SK-N-SH (cell line): ENCODE measurements around the gene MARK3. TPM values are rescaled to one million over a fixed set of nuclear protein-coding genes. Genes with fewer than 3 reads are reported as not detected.

Experiments
- CTCF ChIA-PET: fragments of 300-600, 350-600 bp; formaldehyde crosslinking; extraction: SDS; loops from one replicate; lab custom pipeline; 2021; lab: Yijun Ruan, JAX
- POLR2A ChIA-PET: fragments of 350-600 bp; sonication (Branson Sonifier 250); formaldehyde crosslinking; extraction: SDS; loops from one replicate; lab custom pipeline; 2020; ENCODE audit warnings: antibody characterized with exemption, inconsistent platforms; lab: Yijun Ruan, JAX
- DNase-seq: peaks from one replicate; pipeline ENCODE4 v3.0.0; 2012
- H2AFZ ChIP-seq: fragments of 200-600 bp; sonication (generic); 2 replicates; pipeline ENCODE4 v1.8.1; 2016; ENCODE audit warnings: antibody characterized with exemption, mild to moderate bottlenecking, low read depth
- H3F3A ChIP-seq: fragments of 200-600 bp; sonication (generic); replicated peaks from 2 replicates; pipeline ENCODE3; 2016; ENCODE audit warnings: antibody characterized with exemption, mild to moderate bottlenecking; ENCODE audit not compliant: insufficient read depth
- H3K27ac ChIP-seq, 2 experiments: fragments of 200-500 bp in 1 of 2; fragments of 200-600 bp in 1 of 2; sonication (Bioruptor generic) in 1 of 2; sonication (generic), shearing (Covaris generic) in 1 of 2; 2 replicates each; pipeline versions ENCODE4 v1.5.1 to v1.6.1; 2014 to 2016; ENCODE audit warnings: low read depth in 2 of 2, inconsistent platforms in 1 of 2, low read length in 1 of 2, mild to moderate bottlenecking in 1 of 2, mixed read lengths in 1 of 2
- H3K27me3 ChIP-seq: fragments of 200-600 bp; sonication (generic), shearing (Covaris generic); 2 replicates; pipeline ENCODE4 v1.6.1; 2016; ENCODE audit warnings: mixed run types; ENCODE audit not compliant: insufficient read depth
- H3K36me3 ChIP-seq, 2 experiments: fragments of 200-500 bp in 1 of 2; fragments of 200-600 bp in 1 of 2; sonication (Bioruptor generic) in 1 of 2; sonication (generic) in 1 of 2; replicated peaks in 1 of 2; 2 replicates each; pipeline versions ENCODE3 to v1.5.1; 2014 to 2016; ENCODE audit warnings: low read length in 1 of 2, mild to moderate bottlenecking in 1 of 2; ENCODE audit not compliant: insufficient read depth in 2 of 2, control insufficient read depth in 1 of 2
- H3K4me1 ChIP-seq, 2 experiments: fragments of 200-500 bp in 1 of 2; fragments of 200-600 bp in 1 of 2; sonication (Bioruptor generic) in 1 of 2; sonication (generic), shearing (Covaris generic) in 1 of 2; 2 replicates each; pipeline versions ENCODE4 v1.5.1 to v1.6.1; 2014 to 2016; ENCODE audit warnings: low read depth in 1 of 2, low read length in 1 of 2, mixed run types in 1 of 2; ENCODE audit not compliant: insufficient read depth in 2 of 2, control insufficient read depth in 1 of 2
- H3K4me2 ChIP-seq: fragments of 200-600 bp; sonication (generic), shearing (Covaris generic); 2 replicates; pipeline ENCODE4 v1.6.1; 2017; ENCODE audit warnings: mixed run types
- H3K4me3 ChIP-seq, 2 experiments: fragments of 200-500 bp in 1 of 2; fragments of 200-600 bp in 1 of 2; sonication (Bioruptor generic) in 1 of 2; sonication (generic), shearing (Covaris generic) in 1 of 2; 2 replicates each; pipeline versions ENCODE4 v1.5.1 to v1.8.1; 2014 to 2016; ENCODE audit warnings: low read depth in 2 of 2, inconsistent platforms in 1 of 2, low read length in 1 of 2, mild to moderate bottlenecking in 1 of 2, mixed read lengths in 1 of 2, moderate library complexity in 1 of 2
- H3K79me2 ChIP-seq: fragments of 200-600 bp; sonication (generic); 2 replicates; pipeline ENCODE4 v1.8.1; 2017; ENCODE audit warnings: mild to moderate bottlenecking; ENCODE audit not compliant: insufficient read depth
- H3K9ac ChIP-seq: fragments of 200-600 bp; sonication (generic); 2 replicates; pipeline ENCODE4 v1.6.1; 2017; ENCODE audit warnings: mixed run types
- H3K9me2 ChIP-seq: fragments of 200-600 bp; sonication (generic); 2 replicates; pipeline ENCODE4 v1.6.1; 2017; ENCODE audit warnings: mixed run types
- H3K9me3 ChIP-seq: fragments of 200-600 bp; sonication (generic); 2 replicates; pipeline ENCODE4 v1.6.1; 2017; ENCODE audit warnings: mixed run types, mild to moderate bottlenecking, moderate library complexity
- H4K20me1 ChIP-seq: fragments of 200-600 bp; sonication (generic); 2 replicates; pipeline ENCODE4 v1.6.1; 2017; ENCODE audit warnings: mild to moderate bottlenecking, mixed run types; ENCODE audit not compliant: insufficient read depth
- CHD2 ChIP-seq: fragments of 150-350 bp; IDR thresholded peaks from 2 replicates; pipeline ENCODE4 v1.6.1; 2018; ENCODE audit warnings: low read length; ENCODE audit not compliant: partially characterized antibody
- EZH2phosphoT487 ChIP-seq: fragments of 200-600 bp; sonication (generic); IDR thresholded peaks from 2 replicates; pipeline ENCODE4 v1.6.1; 2017; ENCODE audit warnings: low read depth, mixed run types, mild to moderate bottlenecking, antibody characterized with exemption, moderate library complexity, borderline replicate concordance
- GABPA ChIP-seq: IDR thresholded peaks from 2 replicates; pipeline ENCODE4 v1.4.0; 2012; ENCODE audit warnings: low read depth, mild to moderate bottlenecking
- JUND ChIP-seq: IDR thresholded peaks from 2 replicates; pipeline ENCODE4 v1.4.0; 2012
- MXI1 ChIP-seq: IDR thresholded peaks from 2 replicates; pipeline ENCODE4 v1.6.1; 2012; ENCODE audit warnings: mild to moderate bottlenecking, low read depth, low read length, improper control_type of control experiment
- POLR2AphosphoS5 ChIP-seq: IDR thresholded peaks from 2 replicates; pipeline ENCODE4 v1.6.1; 2012; ENCODE audit warnings: low read depth, low read length
- RCOR1 ChIP-seq: fragments of 150-350 bp; IDR thresholded peaks from 2 replicates; pipeline ENCODE4 v1.6.1; 2017; ENCODE audit warnings: antibody characterized with exemption, low read length
- RXRA ChIP-seq: IDR thresholded peaks from 2 replicates; pipeline ENCODE4 v1.4.0; 2012; ENCODE audit warnings: low read depth, mild to moderate bottlenecking, borderline replicate concordance
- SMC3 ChIP-seq: IDR thresholded peaks from 2 replicates; pipeline ENCODE4 v1.6.1; 2012; ENCODE audit warnings: low read depth, low read length, improper control_type of control experiment
- USF1 ChIP-seq: IDR thresholded peaks from 2 replicates; pipeline ENCODE4 v1.4.0; 2012; ENCODE audit warnings: low read depth, borderline replicate concordance
- YY1 ChIP-seq: IDR thresholded peaks from 2 replicates; pipeline ENCODE4 v1.4.0; 2012; ENCODE audit warnings: low read depth, mild to moderate bottlenecking
- ZBTB33 ChIP-seq: IDR thresholded peaks from 2 replicates; pipeline ENCODE4 v1.4.0; 2012; ENCODE audit warnings: low read depth, borderline replicate concordance
- WGBS: methylation state at CpG from one replicate; pipeline ENCODE4 v1.1.6; 2017; ENCODE audit warnings: low lambda C conversion rate; 5-methylcytosine and 5-hydroxymethylcytosine counted together
- polyA plus RNA-seq, 3 experiments: library from polyadenylated mRNA; depleted of rRNA; stranded (reverse); fragments of >200 nt; gene quantifications; 2 replicates each; pipeline ENCODE4 v1.2.3, GENCODE V29; 2012

Gene MARK3
- polyA plus RNA-seq, 1 of the 3 experiments (the other 2 are of a cell fraction), result 73.4 TPM

- Histone ChIP-seq H4K20me1 (peaks cover 9% of the 10 kb centered on the region; the same call in 1 of the 2 replicates), H3K36me3 (peaks cover 0 to 11% of the 10 kb centered on the region in 2 experiments), H3K4me1 (peaks cover 9 to 30% of the 10 kb centered on the region in 2 experiments; a peak in 1 of 4 replicates), H3K4me3 (no peak overlapping the region), H2AFZ (no peak overlapping the region), H3K79me2 (peaks cover 36% of the 10 kb centered on the region), H3F3A (peaks cover 3% of the 10 kb centered on the region), H3K4me2 (peak overlapping the region; percentile 99; the same call in 1 of the 2 replicates), H3K9ac (no peak overlapping the region)
- POLR2A ChIA-PET, result no interaction called here
- WGBS, result 87% methylated on average over 10 of the region's 14 CpGs
- CTCF ChIA-PET, result interaction anchor here (2.4 to 8.5 kb wide), 3 partner anchors 9 to 27 kb away, joined by 10 to 52 read pairs (median 14); no protein-coding TSS in a partner anchor
- DNase-seq, result no peak
- TF ChIP-seq JUND, result no peak
- no peak for TF ChIP-seq EZH2phosphoT487
- TF ChIP-seq, all 33 proteins: peak for 0
- Histone ChIP-seq H3K9me3 (no peaks in the 10 kb centered on the region), H3K27ac (no peak overlapping the region; a peak in 1 of 4 replicates), H3K9me2 (no peaks in the 10 kb centered on the region), H3K27me3 (peaks cover 7% of the 10 kb centered on the region)
These were observed 142.4 kb downstream of the MARK3 start for GRCh38 chr14:103527408-103528145.

- CTCF ChIA-PET, result interaction anchor here (2.4 to 8.5 kb wide), 3 partner anchors 10 to 28 kb away, joined by 10 to 52 read pairs (median 14); no protein-coding TSS in a partner anchor
These were observed 143.0 kb downstream of the MARK3 start for GRCh38 chr14:103528146-103528586.

GRCh38 chr14:103528587-103529382 lies 143.6 kb downstream of the MARK3 start, which contains the start of gene TRMT61A:
TRMT61A (plus strand) TSS chr14:103529196; CDS start chr14:103529979, 783 bp downstream.
- Histone ChIP-seq H3K27me3 (no peaks in the 10 kb centered on the region), H3K9me3 (no peaks in the 10 kb centered on the region), H3K9ac (peak within 1 kb of the TSS; percentile 89), H2AFZ (peak within 1 kb of the TSS; percentile 81), H3F3A (peaks cover 3% of the 10 kb centered on the region), H4K20me1 (peaks cover 9% of the 10 kb centered on the region; the same call in 1 of the 2 replicates), H3K4me2 (peak within 1 kb of the TSS; percentile 99), H3K36me3 (peaks cover 0 to 22% of the 10 kb centered on the region in 2 experiments), H3K4me3 (peak within 1 kb of the TSS; percentile 94 to 99), H3K9me2 (no peaks in the 10 kb centered on the region), H3K4me1 (peaks cover 9 to 25% of the 10 kb centered on the region in 2 experiments; a peak in 1 of 4 replicates), H3K27ac (peak within 1 kb of the TSS; percentile 67 to 80), H3K79me2 (peaks cover 36% of the 10 kb centered on the region)
- ChIA-PET POLR2A (interaction anchor here (0.6 to 1.6 kb wide), 2 partner anchors 15 to 28 kb away, joined by 3 to 6 read pairs; no protein-coding TSS in a partner anchor), CTCF (interaction anchor here (0.7 to 8.5 kb wide), 6 partner anchors 10 to 28 kb away, joined by 3 to 52 read pairs (median 6); no protein-coding TSS in a partner anchor)
- WGBS, result 7% methylated on average over 36 of the region's 70 CpGs
- DNase-seq, result peak; percentile 99
- peak; percentile 40 for TF ChIP-seq CHD2
- no peak for TF ChIP-seq YY1
- no peak for TF ChIP-seq ZBTB33
- TF ChIP-seq USF1, result peak; percentile 66; the same call in 1 of the 2 replicates
- no peak for TF ChIP-seq RXRA
- peak; percentile 99 for TF ChIP-seq MXI1
- TF ChIP-seq SMC3, result no peak
- TF ChIP-seq GABPA, result peak; percentile 66
- TF ChIP-seq RCOR1, result no peak
- TF ChIP-seq EZH2phosphoT487, result no peak

More at GRCh38 chr14:103528146-103528586, 143.0 kb downstream of the MARK3 start:
- DNase-seq, result no peak
- peak overlapping the region; percentile 94 to 99 for H3K4me3 ChIP-seq
- peaks cover 9% of the 10 kb centered on the region; the same call in 1 of the 2 replicates for H4K20me1 ChIP-seq
- peaks cover 36% of the 10 kb centered on the region for H3K79me2 ChIP-seq
- no peaks in the 10 kb centered on the region for H3K9me3 ChIP-seq
- H3F3A ChIP-seq, result peaks cover 3% of the 10 kb centered on the region
- peaks cover 3% of the 10 kb centered on the region for H3K27me3 ChIP-seq
- peak overlapping the region; percentile 99 for H3K4me2 ChIP-seq
- peaks cover 9 to 28% of the 10 kb centered on the region in 2 experiments; a peak in 1 of 4 replicates for H3K4me1 ChIP-seq
- H3K9me2 ChIP-seq, result no peaks in the 10 kb centered on the region
- no peak for TF ChIP-seq POLR2AphosphoS5
- POLR2A ChIA-PET, result interaction anchor here (0.6 to 1.6 kb wide), 2 partner anchors 15 to 29 kb away, joined by 3 to 6 read pairs; no protein-coding TSS in a partner anchor
- H3K36me3 ChIP-seq, result peaks cover 0 to 17% of the 10 kb centered on the region in 2 experiments
- H2AFZ ChIP-seq, result 0 out of 2 replicates have a peak overlapping the region, but pooled peaks have one; percentile 81
- H3K9ac ChIP-seq, result peak overlapping the region; percentile 89
- peak overlapping the region; percentile 67 to 80; a peak in 2 of 4 replicates for H3K27ac ChIP-seq
- WGBS, result 56% methylated on average over 8 of the region's 10 CpGs
